GM23248 (cell line): ENCODE measurements around the gene IP6K3. TPM values are rescaled to one million over a fixed set of nuclear protein-coding genes. Genes with fewer than 3 reads are reported as not detected.

ENCODE experiments used
- DNase-seq: peaks from one replicate; pipeline ENCODE4 v3.0.0-alpha.2; 2015
- H2AFZ ChIP-seq: fragments of 200-600 bp; sonication (generic); 2 replicates; pipeline ENCODE4 v1.6.1; 2016; ENCODE audit warnings: antibody characterized with exemption
- H3F3A ChIP-seq: fragments of 200-600 bp; sonication (generic); 2 replicates; pipeline ENCODE4 v1.6.1; 2016; ENCODE audit warnings: mild to moderate bottlenecking, antibody characterized with exemption, mixed run types; ENCODE audit not compliant: insufficient read depth
- H3K27ac ChIP-seq: fragments of 200-600 bp; sonication (generic); 2 replicates; pipeline ENCODE4 v1.5.1; 2016; ENCODE audit warnings: mild to moderate bottlenecking
- H3K27me3 ChIP-seq: fragments of 200-600 bp; sonication (generic); replicated peaks from 2 replicates; pipeline ENCODE4 v1.6.1; 2016; ENCODE audit warnings: mild to moderate bottlenecking; ENCODE audit not compliant: insufficient read depth
- H3K36me3 ChIP-seq: fragments of 200-600 bp; sonication (generic); 2 replicates; pipeline ENCODE4 v1.6.1; 2016; ENCODE audit warnings: low read depth, mild to moderate bottlenecking
- H3K4me1 ChIP-seq: fragments of 200-600 bp; sonication (generic); 2 replicates; pipeline ENCODE4 v1.6.1; 2016; ENCODE audit warnings: mild to moderate bottlenecking; ENCODE audit not compliant: insufficient read depth
- H3K4me2 ChIP-seq: fragments of 200-600 bp; sonication (generic); one replicate; pipeline ENCODE4 v1.6.1; 2016; ENCODE audit warnings: mild to moderate bottlenecking; ENCODE audit not compliant: unreplicated experiment
- H3K4me3 ChIP-seq: fragments of 200-600 bp; sonication (generic); 2 replicates; pipeline ENCODE4 v1.5.1; 2016; ENCODE audit warnings: mild to moderate bottlenecking
- H3K79me2 ChIP-seq: fragments of 200-600 bp; sonication (generic); 2 replicates; pipeline ENCODE4 v1.6.1; 2016; ENCODE audit warnings: mild to moderate bottlenecking; ENCODE audit not compliant: insufficient read depth
- H3K9ac ChIP-seq: fragments of 200-600 bp; sonication (generic); 2 replicates; pipeline ENCODE4 v1.6.1; 2016; ENCODE audit warnings: mild to moderate bottlenecking
- H3K9me2 ChIP-seq: fragments of 200-600 bp; sonication (generic); 2 replicates; pipeline ENCODE4 v1.6.1; 2016; ENCODE audit warnings: mixed run types, mild to moderate bottlenecking, moderate library complexity; ENCODE audit not compliant: insufficient read depth
- H3K9me3 ChIP-seq: fragments of 200-600 bp; sonication (generic); one replicate; pipeline ENCODE4 v1.6.1; 2017; ENCODE audit warnings: low read depth
- H4K20me1 ChIP-seq: fragments of 200-600 bp; sonication (generic); 2 replicates; pipeline ENCODE4 v1.6.0; 2016; ENCODE audit not compliant: insufficient read depth
- EZH2 ChIP-seq: fragments of 200-600 bp; sonication (generic); IDR thresholded peaks from 2 replicates; pipeline ENCODE4 v1.6.1; 2018; ENCODE audit warnings: antibody characterized with exemption, mild to moderate bottlenecking; ENCODE audit not compliant: insufficient read depth, poor library complexity, severe bottlenecking
- EZH2phosphoT487 ChIP-seq: fragments of 200-600 bp; sonication (generic); IDR thresholded peaks from 2 replicates; pipeline ENCODE4 v1.6.1; 2018; ENCODE audit warnings: antibody characterized with exemption, moderate library complexity, mild to moderate bottlenecking, low read depth; ENCODE audit not compliant: insufficient read depth
- WGBS, 2 experiments: methylation state at CpG; one replicate each; pipeline ENCODE4 v1.1.6; 2015 to 2017; ENCODE audit warnings: low lambda C conversion rate in 2 of 2, low coverage in 1 of 2; ENCODE audit errors: missing lambda C conversion rate in 2 of 2; 5-methylcytosine and 5-hydroxymethylcytosine counted together
- in situ Hi-C: fragments of 300-500 bp; cut with MboI; formaldehyde crosslinking; loops from 2 replicates; pipeline ENCODE4 v1.15.0; 2020
- polyA plus RNA-seq: library from polyadenylated mRNA; unstranded; fragments of >200 nt; fragmentation: Nextera tagmentation; extraction: Ambion mirVana; gene quantifications from 2 replicates; pipeline ENCODE4 v1.2.1, GENCODE V29; 2016
- total RNA-seq: library from RNA; depleted of rRNA; stranded (reverse); fragments of >200 nt; shearing (Covaris generic); gene quantifications from 2 replicates; pipeline ENCODE4 v1.2.3, GENCODE V29; 2014

The IP6K3 gene
- total and polyA plus RNA-seq, 2 experiments from 2014 or later: not detected

GRCh38 chr6:33726696-33727095 is 20.0 kb downstream of the IP6K3 start:
- Histone ChIP-seq H3K36me3 (no peaks in the 10 kb centered on the region), H4K20me1 (no peaks in the 10 kb centered on the region), H3F3A (no peaks in the 10 kb centered on the region), H2AFZ (no peak overlapping the region), H3K4me2 (no peak overlapping the region), H3K9ac (no peak overlapping the region), H3K27me3 (peaks cover 24% of the 10 kb centered on the region), H3K79me2 (no peaks in the 10 kb centered on the region), H3K27ac (no peak overlapping the region), H3K9me2 (no peaks in the 10 kb centered on the region), H3K9me3 (no peaks in the 10 kb centered on the region), H3K4me1 (no peaks in the 10 kb centered on the region), H3K4me3 (no peak overlapping the region)
- no peak for TF ChIP-seq EZH2phosphoT487
- TF ChIP-seq EZH2: no peak
- WGBS, 2 experiments: 76 to 83% methylated on average over 10 to 15 of the region's 15 CpGs
- in situ Hi-C loops: no loop called here
- DNase-seq: no peak

GRCh38 chr6:33725891-33726673 is 20.6 kb downstream of the IP6K3 start:
- no peaks in the 10 kb centered on the region for H3F3A ChIP-seq
- H3K27me3 ChIP-seq: peaks cover 24% of the 10 kb centered on the region
- H3K36me3 ChIP-seq: no peaks in the 10 kb centered on the region
- 68 to 71% methylated on average over 7 of the region's 7 CpGs for WGBS, 2 experiments
- H3K79me2 ChIP-seq: no peaks in the 10 kb centered on the region
- no peaks in the 10 kb centered on the region for H3K9me2 ChIP-seq
- no peaks in the 10 kb centered on the region for H3K4me1 ChIP-seq
- no peaks in the 10 kb centered on the region for H3K9me3 ChIP-seq
- TF ChIP-seq EZH2 (no peak), EZH2phosphoT487 (no peak)
- H3K9ac ChIP-seq: no peak overlapping the region
- no peak overlapping the region for H2AFZ ChIP-seq
- DNase-seq: no peak
- H3K4me2 ChIP-seq: no peak overlapping the region
- no peak overlapping the region for H3K27ac ChIP-seq
- no peak overlapping the region for H3K4me3 ChIP-seq
- no peaks in the 10 kb centered on the region for H4K20me1 ChIP-seq
- in situ Hi-C loops: no loop called here

GRCh38 chr6:33725222-33725621 is 21.5 kb downstream of the IP6K3 start:
- WGBS, 2 experiments: 80 to 83% methylated on average over 13 to 14 of the region's 14 CpGs
- in situ Hi-C loops: no loop called here
- Histone ChIP-seq H3K4me3 (no peak overlapping the region), H3K9ac (no peak overlapping the region), H3K4me1 (no peaks in the 10 kb centered on the region), H3K9me3 (no peaks in the 10 kb centered on the region), H3K79me2 (no peaks in the 10 kb centered on the region), H4K20me1 (no peaks in the 10 kb centered on the region), H3K27ac (no peak overlapping the region), H3K27me3 (peaks cover 24% of the 10 kb centered on the region), H2AFZ (no peak overlapping the region), H3F3A (no peaks in the 10 kb centered on the region), H3K36me3 (no peaks in the 10 kb centered on the region), H3K4me2 (no peak overlapping the region), H3K9me2 (no peaks in the 10 kb centered on the region)
- TF ChIP-seq EZH2 (no peak), EZH2phosphoT487 (no peak)
- DNase-seq: no peak

GRCh38 chr6:33724102-33725023 is 22.3 kb downstream of the IP6K3 start:
- no peaks in the 10 kb centered on the region for H3K9me2 ChIP-seq
- DNase-seq: no peak
- no peak overlapping the region for H3K4me2 ChIP-seq
- no peaks in the 10 kb centered on the region for H4K20me1 ChIP-seq
- in situ Hi-C loops: no loop called here
- H3K9ac ChIP-seq: no peak overlapping the region
- no peaks in the 10 kb centered on the region for H3F3A ChIP-seq
- WGBS, 2 experiments: 46 to 47% methylated on average over 13 of the region's 13 CpGs
- no peaks in the 10 kb centered on the region for H3K9me3 ChIP-seq
- H3K4me3 ChIP-seq: no peak overlapping the region
- H3K36me3 ChIP-seq: no peaks in the 10 kb centered on the region
- no peak for TF ChIP-seq EZH2phosphoT487
- no peak for TF ChIP-seq EZH2
- H3K4me1 ChIP-seq: no peaks in the 10 kb centered on the region
- H3K79me2 ChIP-seq: no peaks in the 10 kb centered on the region
- no peak overlapping the region for H3K27ac ChIP-seq
- peaks cover 24% of the 10 kb centered on the region for H3K27me3 ChIP-seq
- no peak overlapping the region for H2AFZ ChIP-seq
